Endothelial cell of umbilical vein (primary cell): ENCODE results near the gene LONP1.

Experiments
- MAX ChIP-seq: IDR thresholded peaks from 2 replicates; pipeline ENCODE4 v1.6.1; 2011; ENCODE audit not compliant: insufficient read depth, insufficient read length
- POLR2A ChIP-seq: IDR thresholded peaks from 2 replicates; pipeline ENCODE4 v1.6.1; 2012; ENCODE audit warnings: low read depth, mild to moderate bottlenecking, control low read depth, low read length

DNA sequence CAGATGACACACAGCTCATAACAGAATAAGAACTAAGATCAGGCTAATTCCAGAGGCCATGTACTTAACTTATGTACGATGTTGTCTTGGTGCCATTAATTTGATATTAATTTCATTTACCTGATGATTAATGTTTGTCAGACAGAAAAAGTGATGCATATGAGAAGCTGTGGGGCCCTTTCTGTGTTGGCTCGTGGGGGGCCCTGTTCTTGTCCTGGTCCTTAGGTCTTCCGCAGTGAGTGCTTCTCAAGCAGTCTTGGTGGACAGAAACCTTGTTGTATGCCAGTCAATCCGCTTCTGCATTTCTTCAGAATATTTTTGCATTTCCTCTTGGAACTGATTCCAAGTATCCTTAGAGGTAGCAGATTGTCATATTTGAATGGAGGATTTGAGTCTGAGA is 76.9 kb downstream of the LONP1 start:
- TF ChIP-seq MAX (no peak), POLR2A (no peak)
